Stimulated activated CD4-positive, alpha-beta T cell treated with anti-CD3 and anti-CD28 coated beads, Interleukin-12 subunit alpha, Interleukin-12 subunit beta, amount 100 ng/mL, for 4 hours (primary cell): ENCODE data around the gene NIPSNAP2.
"Not testable (repeated sequence)": the region's sequence is repeated elsewhere in the genome, so short reads cannot be mapped to it uniquely, and the experiment has no call there.

Experiments used
- DNase-seq: peaks from one replicate; pipeline ENCODE4 v3.0.0-alpha.2; 2020

Gene NIPSNAP2

DNA sequence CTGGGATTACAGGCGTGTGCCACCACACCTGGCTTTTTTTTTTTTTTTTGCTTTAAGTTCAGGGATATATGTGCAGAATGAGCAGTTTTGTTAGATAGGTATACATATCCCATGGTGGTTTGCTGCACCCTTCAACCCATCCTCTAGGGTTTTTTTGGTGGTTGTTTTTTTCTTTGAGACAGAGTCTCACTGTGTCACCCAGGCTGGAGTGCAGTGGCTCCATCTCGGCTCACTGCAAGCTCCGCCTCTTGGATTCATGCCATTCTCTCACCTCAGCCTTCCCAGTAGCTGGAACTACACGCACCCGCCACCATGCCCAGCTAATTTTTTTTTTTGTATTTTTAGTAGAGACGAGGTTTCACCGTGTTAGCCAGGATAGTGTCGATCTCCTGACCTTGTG, 84.4 kb downstream of the NIPSNAP2 start:
- not testable (repeated sequence) for DNase-seq
